B cell (primary cell): ENCODE measurements around the gene CACNA2D3.

Experiments used
- CTCF ChIP-seq: fragments of 200-600 bp; IDR thresholded peaks from one replicate; pipeline ENCODE4 v1.8.0; 2022; ENCODE audit warnings: antibody characterized with exemption, mild to moderate bottlenecking
- EZH2 ChIP-seq: IDR thresholded peaks from 2 replicates; pipeline ENCODE4 v1.6.1; 2012; ENCODE audit warnings: borderline replicate concordance, low read depth, mild to moderate bottlenecking, moderate library complexity, low read length; ENCODE audit not compliant: insufficient read depth, poor library complexity, severe bottlenecking

GRCh38 chr3:54527953-54528352 lies 405.6 kb downstream of the CACNA2D3 start:
- no peak for TF ChIP-seq EZH2
- TF ChIP-seq CTCF: no peak
